ENCODE measurements around the gene ATG9A.
A peak's percentile ranks its signal among the peaks of the same experiment; 100 is the strongest.

ATG9A gene

DNA sequence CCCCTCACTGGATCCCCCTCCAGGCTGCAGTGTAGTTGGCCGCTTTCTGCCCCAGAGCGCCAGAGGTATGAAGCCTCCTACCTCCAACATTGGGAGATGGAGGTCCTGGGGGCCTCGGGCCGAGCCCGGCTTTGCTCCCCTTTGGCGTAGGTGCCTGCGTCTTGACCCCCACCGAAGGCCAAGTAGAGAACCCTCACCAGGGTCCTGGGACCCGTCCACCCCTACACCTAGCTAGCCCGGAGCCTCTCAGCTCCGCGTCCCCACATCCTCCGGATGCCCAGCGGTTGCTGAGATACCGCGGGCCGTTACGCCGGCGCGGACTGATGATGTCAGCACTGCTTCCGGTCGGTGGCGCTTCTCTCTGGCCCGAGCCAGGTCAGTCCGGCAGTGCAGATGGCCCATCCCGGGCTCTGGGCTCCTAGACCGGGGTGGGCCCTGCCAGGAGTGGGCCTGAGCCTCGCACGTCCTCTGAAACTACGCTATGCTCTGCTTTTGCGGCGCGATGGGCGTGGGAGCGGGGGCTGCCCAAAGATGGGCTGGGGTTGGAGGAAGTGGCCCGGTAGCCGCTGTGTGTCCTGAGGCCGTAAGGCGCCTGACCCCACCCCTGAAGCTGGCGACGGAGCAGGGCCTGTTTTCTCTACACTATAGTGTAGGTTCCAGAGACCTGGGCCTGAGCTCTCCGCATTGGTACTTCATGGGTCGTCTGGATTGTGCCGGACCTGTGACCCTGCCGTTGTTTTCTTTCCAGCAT is 15.9 kb upstream of the ATG9A start, which contains the start of the genes GLB1L and STK16:
TSS of gene GLB1L (minus strand) at position 297 of the 751 bp plus-strand sequence. CDS start 1,871 bp downstream, outside the sequence.
TSS of gene STK16 (plus strand) at position 332 of the 751 bp plus-strand sequence. CDS start 521 bp downstream, outside the sequence.
- peaks cover 9 to 22% of the 10 kb centered on the region in 2 donors for H3K36me3 ChIP-seq (ENCODE audit: control insufficient read depth in 2 of 2, insufficient read depth in 2 of 2, low read length in 2 of 2)
- H3K9me3 ChIP-seq (ENCODE audit: control insufficient read depth in 2 of 2, low read length in 2 of 2): no peaks in the 10 kb centered on the region

DNA sequence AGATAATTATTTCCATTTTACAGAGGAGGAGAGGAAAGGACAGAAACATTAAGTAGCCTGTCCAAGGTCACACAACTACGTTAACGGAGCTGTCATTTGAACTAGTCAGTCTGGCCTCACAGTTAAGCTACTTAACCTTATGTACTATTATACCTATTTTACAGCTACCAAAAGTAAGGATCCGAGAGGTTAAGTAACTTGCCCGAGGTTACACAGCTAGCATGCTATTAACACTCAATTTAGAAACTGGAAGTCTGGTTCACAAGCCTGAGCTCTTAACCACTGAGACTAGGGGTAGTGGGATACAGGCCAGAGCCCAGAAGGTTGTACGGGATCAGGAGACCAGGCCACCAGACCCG is 15.3 kb upstream of the ATG9A start:
- H3K27me3 ChIP-seq (ENCODE audit: control insufficient read depth in 2 of 2, insufficient read depth in 2 of 2, low read length in 2 of 2): no peaks in the 10 kb centered on the region
- peaks cover 45 to 52% of the 10 kb centered on the region in 2 donors for H3K4me1 ChIP-seq (ENCODE audit: control insufficient read depth in 2 of 2, insufficient read depth in 2 of 2, low read length in 2 of 2)
- H3K9ac ChIP-seq (ENCODE audit: low read depth in 1 of 2, low read length in 2 of 2): peak overlapping the region; percentile 90 to 97
- peak overlapping the region; percentile 82 to 88 for H3K4me3 ChIP-seq (ENCODE audit: low read length in 2 of 2)
- H3K9me3 ChIP-seq (ENCODE audit: control insufficient read depth in 2 of 2, low read length in 2 of 2): no peaks in the 10 kb centered on the region
- peak overlapping the region; percentile 90 to 94 for H3K27ac ChIP-seq (ENCODE audit: low read depth in 2 of 2, low read length in 2 of 2)
- H3K36me3 ChIP-seq (ENCODE audit: control insufficient read depth in 2 of 2, insufficient read depth in 2 of 2, low read length in 2 of 2): peaks cover 7 to 17% of the 10 kb centered on the region in 2 donors

More for the DNA sequence above, 15.9 kb upstream of the ATG9A start, which contains the start of the genes GLB1L and STK16:
- H3K4me3 ChIP-seq (ENCODE audit: low read length in 2 of 2): peak within 1 kb of the TSS; percentile 82 to 88
- H3K4me1 ChIP-seq (ENCODE audit: control insufficient read depth in 2 of 2, insufficient read depth in 2 of 2, low read length in 2 of 2): peaks cover 50 to 58% of the 10 kb centered on the region in 2 donors
- no peaks in the 10 kb centered on the region for H3K27me3 ChIP-seq (ENCODE audit: control insufficient read depth in 2 of 2, insufficient read depth in 2 of 2, low read length in 2 of 2)
- H3K27ac ChIP-seq (ENCODE audit: low read depth in 2 of 2, low read length in 2 of 2): peak within 1 kb of the TSS; percentile 90 to 94
- H3K9ac ChIP-seq (ENCODE audit: low read depth in 1 of 2, low read length in 2 of 2): peak within 1 kb of the TSS; percentile 90 to 97

DNA sequence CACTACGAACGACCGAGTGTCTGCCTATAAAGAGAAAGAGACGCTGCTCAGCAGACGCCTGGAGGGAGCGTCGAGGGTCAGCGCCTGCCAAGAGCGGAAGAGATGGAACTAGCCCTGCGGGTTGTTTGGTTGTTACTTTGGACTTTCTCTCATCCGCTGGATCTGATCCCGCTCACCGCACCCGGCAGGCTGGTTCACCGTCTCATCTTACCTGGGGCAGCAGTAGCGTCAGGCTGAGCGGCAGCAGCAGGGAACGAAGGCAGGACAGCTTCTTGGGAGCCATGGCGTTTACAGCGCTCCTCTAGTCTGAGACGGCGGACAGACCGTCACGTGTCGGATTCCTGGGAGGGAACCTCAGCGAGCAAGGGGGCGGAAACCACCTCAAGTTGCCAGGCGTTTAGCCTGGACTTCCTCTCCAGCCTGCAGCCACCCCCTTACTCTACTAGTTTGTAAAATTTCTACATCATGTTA is 13.9 kb upstream of the ATG9A start:
- Histone ChIP-seq H3K36me3 (ENCODE audit: control insufficient read depth in 2 of 2, insufficient read depth in 2 of 2, low read length in 2 of 2) (peaks cover 7 to 21% of the 10 kb centered on the region in 2 donors), H3K27ac (ENCODE audit: low read depth in 2 of 2, low read length in 2 of 2) (peak overlapping the region; percentile 7 to 24), H3K4me3 (ENCODE audit: low read length in 2 of 2) (peak overlapping the region; percentile 34 to 66), H3K27me3 (ENCODE audit: control insufficient read depth in 2 of 2, insufficient read depth in 2 of 2, low read length in 2 of 2) (no peaks in the 10 kb centered on the region), H3K4me1 (ENCODE audit: control insufficient read depth in 2 of 2, insufficient read depth in 2 of 2, low read length in 2 of 2) (peaks cover 30 to 38% of the 10 kb centered on the region in 2 donors), H3K9me3 (ENCODE audit: control insufficient read depth in 2 of 2, low read length in 2 of 2) (no peaks in the 10 kb centered on the region), H3K9ac (ENCODE audit: low read depth in 1 of 2, low read length in 2 of 2) (peak overlapping the region in 1 of 2 donors; percentile 34)

DNA sequence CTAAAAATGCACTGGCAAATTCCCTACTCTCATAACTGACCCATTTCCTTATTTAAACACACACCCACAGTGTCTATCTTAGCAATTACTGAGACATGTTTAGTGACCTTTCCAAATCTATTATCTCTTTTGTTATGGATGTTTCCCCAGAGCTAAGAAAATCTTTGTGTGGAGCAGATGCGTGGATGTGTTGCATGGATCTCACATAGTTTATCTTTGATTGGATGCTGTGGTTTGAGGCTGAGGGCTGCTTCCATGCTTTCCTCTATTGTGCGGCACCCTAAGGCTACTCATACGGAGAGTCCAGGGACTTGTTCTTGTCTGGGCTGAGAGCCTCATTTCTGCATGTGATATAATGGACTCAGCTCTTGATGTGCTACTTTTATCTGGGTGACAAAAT is 4.9 kb upstream of the ATG9A start:
- H3K4me3 ChIP-seq (ENCODE audit: low read length in 2 of 2): no peak overlapping the region
- H3K9ac ChIP-seq (ENCODE audit: low read depth in 1 of 2, low read length in 2 of 2): no peak overlapping the region
- H3K9me3 ChIP-seq (ENCODE audit: control insufficient read depth in 2 of 2, low read length in 2 of 2): no peaks in the 10 kb centered on the region
- no peaks in the 10 kb centered on the region for H3K27me3 ChIP-seq (ENCODE audit: control insufficient read depth in 2 of 2, insufficient read depth in 2 of 2, low read length in 2 of 2)
- H3K27ac ChIP-seq (ENCODE audit: low read depth in 2 of 2, low read length in 2 of 2): no peak overlapping the region
- peaks cover 6 to 12% of the 10 kb centered on the region in 2 donors for H3K4me1 ChIP-seq (ENCODE audit: control insufficient read depth in 2 of 2, insufficient read depth in 2 of 2, low read length in 2 of 2)
- H3K36me3 ChIP-seq (ENCODE audit: control insufficient read depth in 2 of 2, insufficient read depth in 2 of 2, low read length in 2 of 2): peaks cover 60 to 70% of the 10 kb centered on the region in 2 donors

DNA sequence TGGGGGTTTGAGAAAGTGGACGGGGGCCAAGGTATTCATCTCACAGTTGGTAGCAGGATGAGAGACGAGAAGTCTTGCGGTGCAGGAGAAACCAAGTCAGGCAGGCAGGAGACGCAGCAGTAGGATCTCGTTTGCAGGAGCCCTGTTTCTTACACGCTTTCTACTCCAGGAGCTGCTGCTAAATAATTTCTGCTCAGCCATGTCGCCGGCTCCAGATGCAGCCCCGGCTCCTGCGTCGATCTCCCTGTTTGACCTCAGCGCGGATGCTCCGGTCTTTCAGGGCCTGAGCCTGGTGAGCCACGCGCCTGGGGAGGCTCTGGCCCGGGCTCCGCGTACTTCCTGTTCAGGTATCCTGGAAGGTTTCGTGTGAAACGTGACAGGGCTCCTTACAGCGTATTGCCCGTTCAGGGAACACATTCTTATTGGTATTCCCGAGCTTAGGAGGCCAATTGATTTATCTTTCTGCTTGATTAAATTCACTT is 664 bp upstream of the ATG9A start:
- H3K4me1 ChIP-seq (ENCODE audit: control insufficient read depth in 2 of 2, insufficient read depth in 2 of 2, low read length in 2 of 2): peaks cover 18 to 25% of the 10 kb centered on the region in 2 donors
- H3K4me3 ChIP-seq (ENCODE audit: low read length in 2 of 2): peak overlapping the region; percentile 87 to 99
- H3K27me3 ChIP-seq (ENCODE audit: control insufficient read depth in 2 of 2, insufficient read depth in 2 of 2, low read length in 2 of 2): no peaks in the 10 kb centered on the region
- peak overlapping the region; percentile 91 to 92 for H3K27ac ChIP-seq (ENCODE audit: low read depth in 2 of 2, low read length in 2 of 2)
- H3K36me3 ChIP-seq (ENCODE audit: control insufficient read depth in 2 of 2, insufficient read depth in 2 of 2, low read length in 2 of 2): peaks cover 39 to 50% of the 10 kb centered on the region in 2 donors
- peak overlapping the region; percentile 73 to 92 for H3K9ac ChIP-seq (ENCODE audit: low read depth in 1 of 2, low read length in 2 of 2)
- no peaks in the 10 kb centered on the region for H3K9me3 ChIP-seq (ENCODE audit: control insufficient read depth in 2 of 2, low read length in 2 of 2)

DNA sequence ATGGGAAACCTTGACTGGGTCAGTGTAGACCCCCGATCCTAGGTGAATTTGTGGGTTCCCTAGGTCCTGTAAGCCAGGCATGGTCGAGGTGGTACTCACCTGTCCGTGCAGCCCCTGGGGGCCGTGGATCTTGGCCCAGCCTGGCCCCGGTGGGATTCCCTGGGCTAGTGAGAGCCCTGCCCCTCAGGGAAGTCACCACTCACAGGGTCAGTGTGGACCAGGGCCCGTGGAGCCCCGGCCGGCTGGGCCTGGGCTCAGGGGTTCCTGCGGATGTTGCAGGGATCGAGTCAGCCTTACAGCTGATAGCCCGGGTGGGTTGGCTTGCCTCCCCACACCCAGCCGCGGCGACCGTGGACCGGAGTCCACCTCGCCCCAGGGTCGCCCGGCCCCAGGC is 528 bp downstream of the ATG9A start:
- Histone ChIP-seq H3K36me3 (ENCODE audit: control insufficient read depth in 2 of 2, insufficient read depth in 2 of 2, low read length in 2 of 2) (peaks cover 39 to 50% of the 10 kb centered on the region in 2 donors), H3K9me3 (ENCODE audit: control insufficient read depth in 2 of 2, low read length in 2 of 2) (no peaks in the 10 kb centered on the region), H3K27ac (ENCODE audit: low read depth in 2 of 2, low read length in 2 of 2) (peak overlapping the region; percentile 92 to 96), H3K4me1 (ENCODE audit: control insufficient read depth in 2 of 2, insufficient read depth in 2 of 2, low read length in 2 of 2) (peaks cover 18 to 25% of the 10 kb centered on the region in 2 donors), H3K27me3 (ENCODE audit: control insufficient read depth in 2 of 2, insufficient read depth in 2 of 2, low read length in 2 of 2) (no peaks in the 10 kb centered on the region), H3K9ac (ENCODE audit: low read depth in 1 of 2, low read length in 2 of 2) (peak overlapping the region; percentile 93 to 95), H3K4me3 (ENCODE audit: low read length in 2 of 2) (peak overlapping the region; percentile 87 to 99)

DNA sequence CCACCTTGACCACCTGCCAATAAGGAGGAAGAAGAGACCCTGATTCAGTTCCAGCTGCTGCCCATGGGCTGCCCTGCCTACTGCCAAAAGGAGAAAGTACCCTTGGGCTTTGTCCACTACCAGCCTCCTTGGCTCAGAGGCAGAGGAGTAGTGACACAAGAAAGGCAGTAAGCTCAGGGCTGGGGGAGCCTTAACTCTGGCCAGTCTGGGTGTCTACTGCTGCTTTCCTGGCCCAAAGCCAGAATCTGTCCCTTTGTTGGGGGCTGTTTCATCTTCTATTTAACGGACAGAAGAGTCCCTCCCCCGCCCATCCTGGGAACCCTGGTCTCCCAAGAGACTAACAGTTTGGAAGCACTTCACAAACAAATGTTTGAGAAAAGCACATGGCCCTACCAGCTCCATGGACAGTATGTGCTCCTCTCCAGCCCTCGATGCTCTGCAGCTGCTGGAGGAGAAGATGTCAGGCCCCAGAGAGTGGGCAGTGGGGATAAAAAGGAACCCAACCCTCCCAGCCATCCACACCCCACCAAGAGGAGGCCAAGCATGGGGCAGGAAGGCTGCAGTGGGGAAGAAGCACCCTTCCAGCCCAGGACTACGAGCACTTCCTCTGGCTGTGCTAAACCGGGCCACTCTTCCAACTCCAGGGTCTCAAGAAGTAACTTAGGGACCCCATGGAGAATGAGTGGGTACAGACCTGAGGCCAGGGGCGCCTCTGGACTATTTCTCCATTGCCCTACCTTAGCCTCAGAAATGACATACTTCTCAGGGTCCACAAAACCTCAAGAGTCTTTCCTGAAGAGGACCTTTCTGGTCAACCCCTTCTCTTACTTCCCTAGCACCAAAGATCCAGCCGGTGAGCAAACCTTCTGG is 1.2 kb downstream of the ATG9A start:
- Histone ChIP-seq H3K27ac (ENCODE audit: low read depth in 2 of 2, low read length in 2 of 2) (peak overlapping the region in 1 of 2 donors; percentile 92), H3K4me1 (ENCODE audit: control insufficient read depth in 2 of 2, insufficient read depth in 2 of 2, low read length in 2 of 2) (peaks cover 18 to 25% of the 10 kb centered on the region in 2 donors), H3K36me3 (ENCODE audit: control insufficient read depth in 2 of 2, insufficient read depth in 2 of 2, low read length in 2 of 2) (peaks cover 39 to 50% of the 10 kb centered on the region in 2 donors)

DNA sequence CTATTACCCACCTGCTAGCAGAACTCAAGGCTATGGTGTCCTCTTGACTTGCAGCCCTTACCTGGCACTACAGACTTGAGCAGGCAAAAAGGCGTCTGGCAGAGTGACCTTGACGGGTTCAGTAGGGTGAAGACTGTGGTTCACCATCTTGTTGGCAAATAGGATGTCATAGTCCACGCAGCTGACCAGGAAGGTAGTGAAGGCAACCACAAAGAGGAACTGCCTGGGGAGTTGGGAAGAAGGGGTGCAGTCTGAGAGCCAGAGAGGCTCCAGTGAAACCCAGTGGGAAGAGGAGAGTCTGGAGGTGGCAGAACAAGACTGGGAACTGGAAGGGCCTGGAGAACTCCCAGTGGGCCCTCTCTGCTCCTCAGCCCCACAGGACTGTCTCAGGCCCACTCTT is 4.1 kb downstream of the ATG9A start:
- H3K9ac ChIP-seq (ENCODE audit: low read depth in 1 of 2, low read length in 2 of 2): no peak overlapping the region
- no peaks in the 10 kb centered on the region for H3K27me3 ChIP-seq (ENCODE audit: control insufficient read depth in 2 of 2, insufficient read depth in 2 of 2, low read length in 2 of 2)
- H3K9me3 ChIP-seq (ENCODE audit: control insufficient read depth in 2 of 2, low read length in 2 of 2): no peaks in the 10 kb centered on the region
- peaks cover 51 to 55% of the 10 kb centered on the region in 2 donors for H3K36me3 ChIP-seq (ENCODE audit: control insufficient read depth in 2 of 2, insufficient read depth in 2 of 2, low read length in 2 of 2)
- H3K4me3 ChIP-seq (ENCODE audit: low read length in 2 of 2): no peak overlapping the region
- peaks cover 17 to 18% of the 10 kb centered on the region in 2 donors for H3K4me1 ChIP-seq (ENCODE audit: control insufficient read depth in 2 of 2, insufficient read depth in 2 of 2, low read length in 2 of 2)
- no peak overlapping the region for H3K27ac ChIP-seq (ENCODE audit: low read depth in 2 of 2, low read length in 2 of 2)

More for the DNA sequence above, 1.2 kb downstream of the ATG9A start:
- peak overlapping the region; percentile 87 to 99 for H3K4me3 ChIP-seq (ENCODE audit: low read length in 2 of 2)
- peak overlapping the region; percentile 93 to 95 for H3K9ac ChIP-seq (ENCODE audit: low read depth in 1 of 2, low read length in 2 of 2)
- no peaks in the 10 kb centered on the region for H3K27me3 ChIP-seq (ENCODE audit: control insufficient read depth in 2 of 2, insufficient read depth in 2 of 2, low read length in 2 of 2)
- H3K9me3 ChIP-seq (ENCODE audit: control insufficient read depth in 2 of 2, low read length in 2 of 2): no peaks in the 10 kb centered on the region

DNA sequence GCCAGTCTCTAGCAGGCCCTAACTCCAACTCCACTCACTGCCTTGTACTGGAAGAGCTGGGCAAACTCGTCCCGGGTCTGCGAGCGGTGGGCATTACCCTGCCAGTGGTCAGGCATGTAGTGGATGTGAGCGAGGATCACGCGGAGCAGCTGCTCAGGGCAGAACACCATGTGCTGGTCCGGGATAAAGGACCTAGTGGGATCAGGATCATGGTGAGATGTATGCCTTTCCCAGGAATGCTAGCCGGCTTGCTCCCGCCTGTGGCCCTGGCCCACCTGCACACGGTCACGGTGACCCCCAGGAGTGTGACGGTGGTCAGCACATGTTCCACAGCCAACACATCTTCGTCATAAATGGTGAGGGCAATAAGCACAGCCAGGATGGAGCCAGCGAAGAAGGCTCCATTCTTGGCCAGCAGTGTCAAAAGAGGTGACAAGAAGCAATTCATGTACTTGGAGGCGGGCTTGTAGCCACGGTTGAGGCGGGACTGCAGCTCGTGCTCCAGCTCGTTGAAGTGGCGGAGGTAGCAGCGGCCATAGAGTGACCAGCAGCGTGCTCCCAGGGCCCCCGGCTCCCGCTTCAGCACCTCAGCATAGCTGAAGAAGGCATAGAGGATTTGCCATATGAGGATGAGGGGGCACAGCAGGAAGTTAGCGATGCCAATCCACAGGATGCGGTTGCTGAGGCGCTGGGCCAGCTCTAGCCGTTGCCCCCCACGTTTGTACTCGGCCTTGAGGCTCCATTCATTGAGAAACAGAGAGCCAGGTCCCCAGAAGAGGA is 5.4 kb downstream of the ATG9A start:
- H3K9ac ChIP-seq (ENCODE audit: low read depth in 1 of 2, low read length in 2 of 2): no peak overlapping the region
- H3K9me3 ChIP-seq (ENCODE audit: control insufficient read depth in 2 of 2, low read length in 2 of 2): no peaks in the 10 kb centered on the region
- no peak overlapping the region for H3K4me3 ChIP-seq (ENCODE audit: low read length in 2 of 2)
- peaks cover 54 to 65% of the 10 kb centered on the region in 2 donors for H3K36me3 ChIP-seq (ENCODE audit: control insufficient read depth in 2 of 2, insufficient read depth in 2 of 2, low read length in 2 of 2)
- H3K27ac ChIP-seq (ENCODE audit: low read depth in 2 of 2, low read length in 2 of 2): no peak overlapping the region
- no peaks in the 10 kb centered on the region for H3K27me3 ChIP-seq (ENCODE audit: control insufficient read depth in 2 of 2, insufficient read depth in 2 of 2, low read length in 2 of 2)
- peaks cover 21% of the 10 kb centered on the region in 2 donors for H3K4me1 ChIP-seq (ENCODE audit: control insufficient read depth in 2 of 2, insufficient read depth in 2 of 2, low read length in 2 of 2)

All from mucosa of rectum (tissue), 2 donors.